ENCODE data around the gene TRNP1. TPM values are rescaled to one million over a fixed set of nuclear protein-coding genes. Genes with fewer than 3 reads are reported as not detected.

The TRNP1 gene
- total and polyA plus RNA-seq, 2 of the 4 experiments (the other 2 are of a cell fraction) = 63.3 to 91.6 TPM

DNA sequence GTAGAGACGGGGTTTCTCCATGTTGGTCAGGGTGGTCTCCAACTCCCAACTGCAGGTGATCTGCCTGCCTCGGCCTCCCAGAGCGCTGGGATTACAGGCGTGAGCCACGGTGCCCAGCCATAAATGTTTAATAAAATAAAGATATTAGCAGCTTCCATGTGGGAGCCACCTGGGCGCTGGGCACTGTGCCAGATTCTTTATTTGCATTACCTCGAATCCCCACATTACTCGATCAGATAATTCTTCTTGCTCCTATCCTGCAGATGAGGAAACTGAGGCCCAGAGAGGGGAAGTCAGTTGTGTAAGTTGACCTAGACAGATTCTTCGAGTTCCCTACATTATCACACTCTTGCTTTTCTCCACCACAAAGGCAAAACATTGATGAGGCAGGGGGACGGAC lies 44.0 kb downstream of the TRNP1 start:
- TF ChIP-seq CEBPB (IDR thresholded peaks at IDR 0.05; ENCODE audit: low read depth, low read length) (no peak), FOS (IDR thresholded peaks at IDR 0.05; ENCODE audit: low read depth, low read length) (no peak), RFX5 (IDR thresholded peaks at IDR 0.05; ENCODE audit: low read depth, low read length) (no peak), RCOR1 (IDR thresholded peaks at IDR 0.05; ENCODE audit: insufficient replicate concordance, low read length) (no peak), SMC3 (IDR thresholded peaks at IDR 0.05; ENCODE audit: low read depth, low read length) (no peak), BHLHE40 (IDR thresholded peaks at IDR 0.05; ENCODE audit: low read depth, low read length) (no peak), POLR2A (IDR thresholded peaks at IDR 0.05; ENCODE audit: low read depth, low read length) (no peak), MXI1 (IDR thresholded peaks at IDR 0.05; ENCODE audit: borderline replicate concordance, low read depth, low read length) (no peak), CHD1 (IDR thresholded peaks at IDR 0.05; ENCODE audit: low read depth, low read length) (no peak), RAD21 (IDR thresholded peaks at IDR 0.05; ENCODE audit: low read length) (no peak), MAFK (IDR thresholded peaks at IDR 0.05; ENCODE audit: low read depth, low read length) (no peak), MAZ (IDR thresholded peaks at IDR 0.05; ENCODE audit: borderline replicate concordance, low read depth, low read length) (no peak), NFE2L2 (IDR thresholded peaks at IDR 0.05; ENCODE audit: low read depth, low read length) (no peak)
- TF ChIP-seq, protein P1, sequence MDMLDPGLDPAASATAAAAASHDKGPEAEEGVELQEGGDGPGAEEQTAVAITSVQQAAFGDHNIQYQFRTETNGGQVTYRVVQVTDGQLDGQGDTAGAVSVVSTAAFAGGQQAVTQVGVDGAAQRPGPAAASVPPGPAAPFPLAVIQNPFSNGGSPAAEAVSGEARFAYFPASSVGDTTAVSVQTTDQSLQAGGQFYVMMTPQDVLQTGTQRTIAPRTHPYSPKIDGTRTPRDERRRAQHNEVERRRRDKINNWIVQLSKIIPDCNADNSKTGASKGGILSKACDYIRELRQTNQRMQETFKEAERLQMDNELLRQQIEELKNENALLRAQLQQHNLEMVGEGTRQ (IDR thresholded peaks at IDR 0.05; ENCODE audit: low read depth, low read length) = no peak
- TF ChIP-seq, protein P2, sequence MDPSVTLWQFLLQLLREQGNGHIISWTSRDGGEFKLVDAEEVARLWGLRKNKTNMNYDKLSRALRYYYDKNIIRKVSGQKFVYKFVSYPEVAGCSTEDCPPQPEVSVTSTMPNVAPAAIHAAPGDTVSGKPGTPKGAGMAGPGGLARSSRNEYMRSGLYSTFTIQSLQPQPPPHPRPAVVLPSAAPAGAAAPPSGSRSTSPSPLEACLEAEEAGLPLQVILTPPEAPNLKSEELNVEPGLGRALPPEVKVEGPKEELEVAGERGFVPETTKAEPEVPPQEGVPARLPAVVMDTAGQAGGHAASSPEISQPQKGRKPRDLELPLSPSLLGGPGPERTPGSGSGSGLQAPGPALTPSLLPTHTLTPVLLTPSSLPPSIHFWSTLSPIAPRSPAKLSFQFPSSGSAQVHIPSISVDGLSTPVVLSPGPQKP (IDR thresholded peaks at IDR 0.05; ENCODE audit: borderline replicate concordance, low read depth, low read length) = no peak
- TF ChIP-seq, protein P3, sequence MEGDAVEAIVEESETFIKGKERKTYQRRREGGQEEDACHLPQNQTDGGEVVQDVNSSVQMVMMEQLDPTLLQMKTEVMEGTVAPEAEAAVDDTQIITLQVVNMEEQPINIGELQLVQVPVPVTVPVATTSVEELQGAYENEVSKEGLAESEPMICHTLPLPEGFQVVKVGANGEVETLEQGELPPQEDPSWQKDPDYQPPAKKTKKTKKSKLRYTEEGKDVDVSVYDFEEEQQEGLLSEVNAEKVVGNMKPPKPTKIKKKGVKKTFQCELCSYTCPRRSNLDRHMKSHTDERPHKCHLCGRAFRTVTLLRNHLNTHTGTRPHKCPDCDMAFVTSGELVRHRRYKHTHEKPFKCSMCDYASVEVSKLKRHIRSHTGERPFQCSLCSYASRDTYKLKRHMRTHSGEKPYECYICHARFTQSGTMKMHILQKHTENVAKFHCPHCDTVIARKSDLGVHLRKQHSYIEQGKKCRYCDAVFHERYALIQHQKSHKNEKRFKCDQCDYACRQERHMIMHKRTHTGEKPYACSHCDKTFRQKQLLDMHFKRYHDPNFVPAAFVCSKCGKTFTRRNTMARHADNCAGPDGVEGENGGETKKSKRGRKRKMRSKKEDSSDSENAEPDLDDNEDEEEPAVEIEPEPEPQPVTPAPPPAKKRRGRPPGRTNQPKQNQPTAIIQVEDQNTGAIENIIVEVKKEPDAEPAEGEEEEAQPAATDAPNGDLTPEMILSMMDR (conservative IDR thresholded peaks at IDR 0.05; ENCODE audit: low read depth, low read length) = no peak
- no peak overlapping the region for H2BK5ac ChIP-seq (ENCODE audit: low read depth, low read length, poor library complexity, severe bottlenecking)
- ChIA-PET POLR2A (ENCODE audit: unreplicated experiment) (no interaction called here), CTCF (no interaction called here)
- no peak overlapping the region for H2AK9ac ChIP-seq (replicated peaks; ENCODE audit: low read depth, low read length, poor library complexity)
- H3K27me3 ChIP-seq (ENCODE audit: control insufficient read depth, insufficient read depth, low read length) = no peaks in the 10 kb centered on the region
- no peaks in the 10 kb centered on the region for H3K4me1 ChIP-seq (ENCODE audit: control insufficient read depth, insufficient read depth, low read length)
- H3K23ac ChIP-seq (ENCODE audit: low read depth, low read length) = no peak overlapping the region
- H4K91ac ChIP-seq (ENCODE audit: insufficient read depth, low read depth, low read length) = no peak overlapping the region
- no peak overlapping the region for H4K8ac ChIP-seq (ENCODE audit: low read depth in 2 of 2, low read length in 2 of 2)
- H3K4me3 ChIP-seq (ENCODE audit: insufficient read depth, low read depth, low read length) = no peak overlapping the region
- no peak overlapping the region for H3K18ac ChIP-seq (ENCODE audit: low read depth, low read length)
- no peak overlapping the region for H2BK15ac ChIP-seq (ENCODE audit: low read depth, low read length)
- H3K9ac ChIP-seq (ENCODE audit: low read depth, low read length) = no peak overlapping the region
- intact Hi-C loops (cut with micrococcal nuclease) = no loop called here
- BruUV-seq (replicated peaks) = no TSS peak
- no peak overlapping the region for H3K4ac ChIP-seq (ENCODE audit: low read depth, low read length)
- no peak overlapping the region for H3K14ac ChIP-seq (replicated peaks; ENCODE audit: low read depth, low read length)
- no peaks in the 10 kb centered on the region for H3K79me1 ChIP-seq (ENCODE audit: low read depth in 1 of 2, low read length in 2 of 2)
- ATAC-seq (ENCODE audit: low read depth) = no peak
- H4K20me1 ChIP-seq (ENCODE audit: insufficient read depth, low read length) = no peaks in the 10 kb centered on the region
- dilution Hi-C loops (cut with HindIII; ENCODE audit: low sequenced_read_pairs, unreplicated experiment) = no loop called here
- H3K9me1 ChIP-seq (ENCODE audit: insufficient read depth, low read length) = no peaks in the 10 kb centered on the region
- no peak overlapping the region for H2BK120ac ChIP-seq (ENCODE audit: low read depth, low read length)
- in situ Hi-C loops (cut with MboI; ENCODE audit: low sequenced_read_pairs) = no loop called here
- WGBS, 2 experiments (ENCODE audit: extremely low coverage in 2 of 2, insufficient read length in 1 of 2) = no CpG with 5 or more reads among the region's 10 CpGs
- no peak overlapping the region for H2BK20ac ChIP-seq (ENCODE audit: low read depth, low read length)
- no peak overlapping the region for H3K27ac ChIP-seq (ENCODE audit: insufficient read depth, low read length)
- 0 out of 2 replicates have a peak overlapping the region, but pooled peaks have one; percentile 8 for H2AK5ac ChIP-seq (ENCODE audit: low read depth, low read length)
- no peak overlapping the region for H2AFZ ChIP-seq (replicated peaks; ENCODE audit: low read length, poor library complexity)
- no peak overlapping the region for H4K5ac ChIP-seq (ENCODE audit: low read depth, low read length)
- no peaks in the 10 kb centered on the region for H3K9me3 ChIP-seq (ENCODE audit: control insufficient read depth, insufficient read depth, low read length)
- DNase-seq = no peak
- H3K4me2 ChIP-seq (ENCODE audit: low read depth, low read length) = no peak overlapping the region
- H3K56ac ChIP-seq (ENCODE audit: extremely low read depth, insufficient read depth, low read length) = no peak overlapping the region
- no peaks in the 10 kb centered on the region for H3K36me3 ChIP-seq (ENCODE audit: control insufficient read depth, insufficient read depth, low read length)
